Panc1 (cell line): ENCODE data around the gene PDSS1. TPM values are rescaled to one million over a fixed set of nuclear protein-coding genes. Genes with fewer than 3 reads are reported as not detected.

Experiments used
- ATAC-seq: fragments of 200-7000 bp; cut with Tn5 transposase; 2 replicates; pipeline ENCODE4 v1.9.1; 2020; ENCODE audit warnings: mild to moderate bottlenecking, moderate library complexity
- BruUV-seq: library from RNA; stranded (reverse); fragments of 400-500 nt; replicated peaks from 2 replicates; lab custom pipeline; 2021; lab: Mats Ljungman, UMichigan
- CTCF ChIA-PET: fragments of 300-600 bp; sonication (Branson Sonifier 250); formaldehyde crosslinking; loops from one replicate; lab custom pipeline; 2022; ENCODE audit warnings: antibody characterized with exemption; lab: Charles Lee
- POLR2A ChIA-PET: fragments of 300-600 bp; sonication (Branson Sonifier 250); formaldehyde crosslinking; loops from one replicate; lab custom pipeline; 2022; ENCODE audit warnings: antibody characterized with exemption; lab: Charles Lee
- DNase-seq: peaks from one replicate; pipeline ENCODE4 v3.0.0-alpha.2; 2010; ENCODE audit warnings: low read depth, low spot score
- H3K27ac ChIP-seq: 2 replicates; pipeline ENCODE4 v1.5.1; 2011; ENCODE audit warnings: mild to moderate bottlenecking, low read length, inconsistent platforms
- H3K27me3 ChIP-seq: fragments of 200-500 bp; sonication (Bioruptor generic); 2 replicates; pipeline ENCODE4 v1.6.0; 2014; ENCODE audit warnings: low read length, inconsistent platforms; ENCODE audit not compliant: control insufficient read depth, insufficient read depth
- H3K36me3 ChIP-seq: fragments of 200-500 bp; sonication (Bioruptor generic); 2 replicates; pipeline ENCODE4 v1.5.1; 2014; ENCODE audit warnings: inconsistent platforms, mild to moderate bottlenecking, low read length, moderate library complexity; ENCODE audit not compliant: control insufficient read depth, insufficient read depth
- H3K4me1 ChIP-seq: 2 replicates; pipeline ENCODE4 v1.5.1; 2011; ENCODE audit warnings: inconsistent platforms, mild to moderate bottlenecking, low read length, moderate library complexity; ENCODE audit not compliant: control insufficient read depth, insufficient read depth
- H3K4me3 ChIP-seq, 2 experiments: 2 replicates each; pipeline ENCODE4 v1.5.1; 2011 to 2012; ENCODE audit warnings: low read depth in 2 of 2, low read length in 2 of 2, mild to moderate bottlenecking in 2 of 2, inconsistent platforms in 1 of 2, moderate library complexity in 1 of 2
- H3K9me3 ChIP-seq: fragments of 200-500 bp; sonication (Bioruptor generic); 2 replicates; pipeline ENCODE4 v1.5.1; 2014; ENCODE audit warnings: low read depth, mild to moderate bottlenecking, inconsistent platforms, low read length, moderate library complexity; ENCODE audit not compliant: control insufficient read depth, insufficient read depth
- CTCF ChIP-seq: fragments of 450-650 bp; IDR thresholded peaks from 2 replicates; pipeline ENCODE4 v1.5.1; 2017; ENCODE audit warnings: mild to moderate bottlenecking
- POLR2AphosphoS5 ChIP-seq: IDR thresholded peaks from 2 replicates; pipeline ENCODE4 v1.6.1; 2012; ENCODE audit warnings: mild to moderate bottlenecking, low read depth, low read length, moderate library complexity
- REST ChIP-seq, 2 experiments: IDR thresholded peaks; 2 replicates each; pipeline ENCODE4 v1.6.1; 2011 to 2012; ENCODE audit warnings: low read depth in 2 of 2, control low read depth in 1 of 2, low read length in 1 of 2, mild to moderate bottlenecking in 1 of 2, moderate library complexity in 1 of 2; ENCODE audit not compliant: insufficient read depth in 1 of 2
- SIN3A ChIP-seq: IDR thresholded peaks from 2 replicates; pipeline ENCODE4 v1.6.1; 2012; ENCODE audit warnings: low read depth, mild to moderate bottlenecking, low read length, moderate library complexity, borderline replicate concordance; ENCODE audit not compliant: insufficient read depth
- TCF7L2 ChIP-seq: IDR thresholded peaks from 2 replicates; pipeline ENCODE4 v1.6.1; 2011; ENCODE audit warnings: mild to moderate bottlenecking, low read depth, low read length, inconsistent platforms
- in situ Hi-C: cut with HindIII; loops from 2 replicates; pipeline ENCODE4 v1.10.0; 2016; ENCODE audit warnings: low sequenced_read_pairs, low pct_unique_long_range_greater_than_20kb
- intact Hi-C: fragments of 100-400 bp; cut with micrococcal nuclease; formaldehyde crosslinking; loops from one replicate; pipeline ENCODE4 v1.10.0; 2022; ENCODE audit not compliant: unreplicated experiment
- total RNA-seq: library from RNA; stranded (reverse); gene quantifications from one replicate; pipeline ENCODE4 v1.2.1, GENCODE V29; 2021; ENCODE audit not compliant: unreplicated experiment

PDSS1 gene
- total RNA-seq, 1 experiment from 2014 or later, result 7.1 TPM

- TF ChIP-seq TCF7L2 (no peak), POLR2AphosphoS5 (no peak), CTCF (no peak), REST (IDR thresholded peaks at IDR 0.05; ENCODE audit: insufficient read depth in 1 of 2, low read depth in 2 of 2, low read length in 1 of 2) (no peak), SIN3A (no peak)
- intact Hi-C loops (no loop called here), in situ Hi-C loops (no loop called here)
- H3K9me3 ChIP-seq, result no peaks in the 10 kb centered on the region
- no peaks in the 10 kb centered on the region for H3K4me1 ChIP-seq
- CTCF ChIA-PET, result no interaction called here
- ATAC-seq (no peak), DNase-seq (no peak)
- no peaks in the 10 kb centered on the region for H3K36me3 ChIP-seq
- no TSS peak for BruUV-seq
- no peaks in the 10 kb centered on the region for H3K27me3 ChIP-seq
- no peak overlapping the region for H3K27ac ChIP-seq
- POLR2A ChIA-PET, result no interaction called here
- no peak overlapping the region for H3K4me3 ChIP-seq
Observed at GRCh38 chr10:26675873-26676257, 21.6 kb upstream of the PDSS1 start.

- TF ChIP-seq CTCF, result no peak
- TF ChIP-seq TCF7L2, result no peak
- TF ChIP-seq POLR2AphosphoS5, result no peak
- TF ChIP-seq SIN3A, result no peak
- TF ChIP-seq REST (IDR thresholded peaks at IDR 0.05; ENCODE audit: insufficient read depth in 1 of 2, low read depth in 2 of 2, low read length in 1 of 2), result no peak
- H3K27me3 ChIP-seq, result no peaks in the 10 kb centered on the region
- no peaks in the 10 kb centered on the region for H3K36me3 ChIP-seq
- H3K9me3 ChIP-seq, result no peaks in the 10 kb centered on the region
- ATAC-seq (no peak), DNase-seq (no peak)
- POLR2A ChIA-PET, result no interaction called here
- BruUV-seq, result no TSS peak
- CTCF ChIA-PET, result no interaction called here
- no peaks in the 10 kb centered on the region for H3K4me1 ChIP-seq
- H3K4me3 ChIP-seq, result no peak overlapping the region
- intact Hi-C loops, result no loop called here
- no peak overlapping the region for H3K27ac ChIP-seq
- in situ Hi-C loops, result no loop called here
Observed at GRCh38 chr10:26679588-26679987, 17.9 kb upstream of the PDSS1 start.
